CD14-positive monocyte (primary cell): ENCODE measurements around the gene VAV1. TPM values are rescaled to one million over a fixed set of nuclear protein-coding genes. Genes with fewer than 3 reads are reported as not detected.
"Not testable (repeated sequence)": the region's sequence is repeated elsewhere in the genome, so short reads cannot be mapped to it uniquely, and the experiment has no call there.

Experiments
- DNase-seq, 3 donors: peaks; one replicate each; pipeline ENCODE4 v3.0.0-alpha.2; 2011 to 2022
- H2AFZ ChIP-seq: 2 replicates; pipeline ENCODE4 v1.6.0; 2012; ENCODE audit warnings: mild to moderate bottlenecking, low read depth, low read length, inconsistent platforms; ENCODE audit not compliant: insufficient read depth, poor library complexity, severe bottlenecking
- H3K27ac ChIP-seq, 2 donors: 1 replicate in 1 of 2; 2 replicates in 1 of 2; pipeline ENCODE4 v1.5.1; 2012 to 2013; ENCODE audit warnings: low read length in 2 of 2, control low read depth in 1 of 2, inconsistent platforms in 1 of 2, low read depth in 1 of 2, mild to moderate bottlenecking in 1 of 2
- H3K27me3 ChIP-seq, 2 donors: one replicate each; pipeline versions ENCODE4 v1.6.0 to v1.6.1; 2011 to 2013; ENCODE audit warnings: low read length in 2 of 2; ENCODE audit not compliant: control insufficient read depth in 2 of 2, insufficient read depth in 2 of 2
- H3K36me3 ChIP-seq, 2 donors: replicated peaks in 1 of 2; 1 replicate in 1 of 2; 2 replicates in 1 of 2; pipeline versions ENCODE4 v1.5.1 to v1.6.1; 2012 to 2013; ENCODE audit warnings: low read length in 2 of 2, control low read depth in 1 of 2, inconsistent platforms in 1 of 2, mild to moderate bottlenecking in 1 of 2; ENCODE audit not compliant: insufficient read depth in 2 of 2, control insufficient read depth in 1 of 2
- H3K4me1 ChIP-seq, 2 donors: 1 replicate in 1 of 2; 2 replicates in 1 of 2; pipeline versions ENCODE4 v1.5.1 to v1.6.1; 2012 to 2013; ENCODE audit warnings: low read length in 2 of 2, control low read depth in 1 of 2, inconsistent platforms in 1 of 2, mild to moderate bottlenecking in 1 of 2, moderate library complexity in 1 of 2; ENCODE audit not compliant: insufficient read depth in 2 of 2, control insufficient read depth in 1 of 2
- H3K4me2 ChIP-seq: replicated peaks from 2 replicates; pipeline ENCODE3; 2012; ENCODE audit warnings: low read length, moderate library complexity, mild to moderate bottlenecking; ENCODE audit not compliant: poor library complexity, severe bottlenecking; ENCODE audit errors: extremely low read depth
- H3K4me3 ChIP-seq, 3 experiments: fragments of 200-600 bp in 1 of 3; sonication (generic) in 1 of 3; replicated peaks in 1 of 3; 1 replicate in 2 of 3; 2 replicates in 1 of 3; pipeline ENCODE4 v1.5.1; 2011 to 2013; ENCODE audit warnings: low read length in 3 of 3, mild to moderate bottlenecking in 3 of 3, control low read depth in 2 of 3, low read depth in 2 of 3, inconsistent platforms in 1 of 3, moderate library complexity in 1 of 3
- H3K79me2 ChIP-seq: 2 replicates; pipeline ENCODE4 v1.6.0; 2012; ENCODE audit warnings: mild to moderate bottlenecking, control low read depth, inconsistent platforms, low read length, moderate library complexity; ENCODE audit not compliant: insufficient read depth
- H3K9ac ChIP-seq: 2 replicates; pipeline ENCODE4 v1.6.0; 2017; ENCODE audit warnings: low read length, mild to moderate bottlenecking; ENCODE audit not compliant: insufficient read depth, poor library complexity, severe bottlenecking
- H3K9me3 ChIP-seq, 2 donors: replicated peaks in 1 of 2; 1 replicate in 1 of 2; 2 replicates in 1 of 2; pipeline versions ENCODE4 v1.5.1 to v1.6.1; 2012 to 2013; ENCODE audit warnings: low read length in 2 of 2, control low read depth in 1 of 2; ENCODE audit not compliant: control insufficient read depth in 1 of 2, insufficient read depth in 1 of 2
- H4K20me1 ChIP-seq: 2 replicates; pipeline ENCODE4 v1.6.0; 2012; ENCODE audit warnings: mild to moderate bottlenecking, low read length, control low read depth, moderate library complexity; ENCODE audit not compliant: insufficient read depth
- H3K27ac Mint-ChIP-seq, 7 donors: one replicate each; pipeline ENCODE4 v1.8.0; 2020; ENCODE audit warnings: mild to moderate bottlenecking in 7 of 7, mixed read lengths in 7 of 7, moderate library complexity in 6 of 7, inconsistent platforms in 2 of 7
- H3K27me3 Mint-ChIP-seq, 3 donors: one replicate each; pipeline ENCODE4 v1.8.0; 2021 to 2022; ENCODE audit warnings: low read depth in 3 of 3, mild to moderate bottlenecking in 3 of 3, mixed read lengths in 3 of 3, moderate library complexity in 3 of 3, inconsistent platforms in 1 of 3
- H3K36me3 Mint-ChIP-seq, 2 donors: one replicate each; pipeline ENCODE4 v1.8.0; 2020; ENCODE audit warnings: mixed read lengths in 2 of 2, inconsistent platforms in 1 of 2, mild to moderate bottlenecking in 1 of 2
- H3K4me1 Mint-ChIP-seq: one replicate; pipeline ENCODE4 v1.8.0; 2020; ENCODE audit warnings: mild to moderate bottlenecking, mixed read lengths
- H3K4me3 Mint-ChIP-seq, 2 donors: one replicate each; pipeline ENCODE4 v1.8.0; 2020; ENCODE audit warnings: mild to moderate bottlenecking in 2 of 2, mixed read lengths in 2 of 2, moderate library complexity in 1 of 2
- H3K9me3 Mint-ChIP-seq, 7 donors: one replicate each; pipeline ENCODE4 v1.8.0; 2020 to 2022; ENCODE audit warnings: mixed read lengths in 7 of 7, mild to moderate bottlenecking in 6 of 7, moderate library complexity in 6 of 7, inconsistent platforms in 2 of 7
- WGBS: methylation state at CpG from one replicate; pipeline ENCODE4 v1.1.5; 2013; ENCODE audit warnings: missing lambda C conversion rate; ENCODE audit not compliant: insufficient coverage; 5-methylcytosine and 5-hydroxymethylcytosine counted together
- intact Hi-C, 2 donors: fragments of 100-400 bp; cut with micrococcal nuclease; formaldehyde crosslinking; loops; one replicate each; pipeline versions ENCODE4 v1.15.0 to v1.15.1; 2023
- polyA plus RNA-seq, 3 donors: library from polyadenylated mRNA; depleted of rRNA in 1 of 3; unstranded in 2 of 3; stranded (reverse) in 1 of 3; fragments of 300-500 nt in 2 of 3; fragments of >200 nt in 1 of 3; fragmentation: Illumina TruSeq in 2 of 3; gene quantifications; 1 replicate in 2 of 3; 2 replicates in 1 of 3; pipeline ENCODE4 v1.2.3, GENCODE V29; 2012 to 2021
- TF ChIP-seq, protein P1 (sequence below): fragments of 200-600 bp; IDR thresholded peaks from one replicate; pipeline ENCODE4 v1.8.0; 2022; ENCODE audit warnings: antibody characterized with exemption, mild to moderate bottlenecking

Gene VAV1
- polyA plus RNA-seq, 3 donors = 21.3 to 81.2 (median 30.2) TPM

DNA sequence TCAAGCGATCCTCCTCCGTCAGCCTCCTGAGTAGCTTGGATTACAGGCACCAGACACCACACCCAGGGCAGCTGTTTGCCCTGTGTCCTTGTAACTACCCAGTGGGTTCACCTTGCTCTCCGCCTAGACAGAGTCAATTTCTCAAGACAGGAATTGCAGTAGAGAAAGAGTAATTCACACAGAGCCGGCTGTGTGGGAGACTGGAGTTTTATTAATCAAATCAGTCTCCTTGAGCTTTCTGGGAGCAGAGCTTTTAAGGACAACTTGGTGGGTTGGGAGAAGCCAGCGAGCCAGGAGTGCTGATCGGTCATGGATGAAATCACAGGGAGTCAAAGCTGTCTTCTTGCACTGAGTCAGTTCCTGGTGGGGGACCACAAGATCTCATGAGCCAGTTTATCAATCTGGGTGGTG lies 94.2 kb downstream of the VAV1 start:
- TF ChIP-seq, protein P1, sequence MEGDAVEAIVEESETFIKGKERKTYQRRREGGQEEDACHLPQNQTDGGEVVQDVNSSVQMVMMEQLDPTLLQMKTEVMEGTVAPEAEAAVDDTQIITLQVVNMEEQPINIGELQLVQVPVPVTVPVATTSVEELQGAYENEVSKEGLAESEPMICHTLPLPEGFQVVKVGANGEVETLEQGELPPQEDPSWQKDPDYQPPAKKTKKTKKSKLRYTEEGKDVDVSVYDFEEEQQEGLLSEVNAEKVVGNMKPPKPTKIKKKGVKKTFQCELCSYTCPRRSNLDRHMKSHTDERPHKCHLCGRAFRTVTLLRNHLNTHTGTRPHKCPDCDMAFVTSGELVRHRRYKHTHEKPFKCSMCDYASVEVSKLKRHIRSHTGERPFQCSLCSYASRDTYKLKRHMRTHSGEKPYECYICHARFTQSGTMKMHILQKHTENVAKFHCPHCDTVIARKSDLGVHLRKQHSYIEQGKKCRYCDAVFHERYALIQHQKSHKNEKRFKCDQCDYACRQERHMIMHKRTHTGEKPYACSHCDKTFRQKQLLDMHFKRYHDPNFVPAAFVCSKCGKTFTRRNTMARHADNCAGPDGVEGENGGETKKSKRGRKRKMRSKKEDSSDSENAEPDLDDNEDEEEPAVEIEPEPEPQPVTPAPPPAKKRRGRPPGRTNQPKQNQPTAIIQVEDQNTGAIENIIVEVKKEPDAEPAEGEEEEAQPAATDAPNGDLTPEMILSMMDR = no peak
- WGBS = 31% methylated on average over 3 of the region's 6 CpGs
- Histone ChIP-seq H3K79me2 (no peaks in the 10 kb centered on the region), H3K27me3 (no peaks in the 10 kb centered on the region), H3K4me1 (peaks cover 44 to 52% of the 10 kb centered on the region in 2 donors), H3K27ac (peak overlapping the region in 1 of 2 donors; percentile 42), H3K4me2 (no peak overlapping the region), H3K36me3 (no peaks in the 10 kb centered on the region), H2AFZ (peak overlapping the region; percentile 60), H3K9ac (no peak overlapping the region), H4K20me1 (no peaks in the 10 kb centered on the region), H3K4me3 (no peak overlapping the region), H3K9me3 (no peaks in the 10 kb centered on the region)
- H3K36me3 Mint-ChIP-seq = peaks cover 0 to 2% of the 10 kb centered on the region in 2 donors
- no peak overlapping the region for H3K4me3 Mint-ChIP-seq
- H3K27ac Mint-ChIP-seq = peak overlapping the region in 6 of 7 donors; percentile 15 to 84 (median 61)
- DNase-seq = peak in 1 of 3 donors; percentile 11
- peaks cover 50% of the 10 kb centered on the region for H3K4me1 Mint-ChIP-seq
- H3K9me3 Mint-ChIP-seq = peaks cover 0 to 1% (median 0%) of the 10 kb centered on the region in 7 donors
- intact Hi-C loops = loop anchor here (10.0 kb wide), 2 partner anchors 222 to 232 kb away; no protein-coding TSS in a partner anchor
- H3K27me3 Mint-ChIP-seq = peaks cover 0 to 17% (median 0%) of the 10 kb centered on the region in 3 donors

DNA sequence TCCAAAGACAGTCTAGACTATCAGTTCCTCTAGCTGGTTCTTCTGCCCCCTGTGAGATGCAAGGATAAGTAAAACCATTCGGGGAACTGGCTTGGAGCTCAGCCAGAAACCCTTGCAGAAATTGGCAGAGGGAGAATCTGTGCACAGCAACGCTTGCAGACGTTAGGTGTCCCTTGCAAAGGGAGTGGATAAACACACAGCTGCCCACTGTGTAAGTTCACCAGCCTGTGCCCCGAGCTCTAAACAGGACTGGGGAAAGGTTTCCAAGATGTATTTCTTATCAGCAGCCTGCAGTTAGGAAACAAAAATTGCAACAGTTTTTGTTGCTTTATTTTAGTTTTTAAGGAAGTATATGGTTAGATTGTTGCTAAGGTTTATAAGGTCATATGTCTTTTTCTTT lies 95.8 kb downstream of the VAV1 start:
- H3K79me2 ChIP-seq = no peaks in the 10 kb centered on the region
- Mint-ChIP-seq H3K4me3 (peak overlapping the region; percentile 39 to 76), H3K9me3 (peaks cover 0 to 2% (median 0%) of the 10 kb centered on the region in 7 donors), H3K4me1 (peaks cover 45% of the 10 kb centered on the region), H3K36me3 (peaks cover 0 to 2% of the 10 kb centered on the region in 2 donors), H3K27ac (peak overlapping the region; percentile 84 to 95 (median 92)), H3K27me3 (peaks cover 0 to 12% (median 0%) of the 10 kb centered on the region in 3 donors)
- no peaks in the 10 kb centered on the region for H3K9me3 ChIP-seq
- peak overlapping the region; percentile 26 for H2AFZ ChIP-seq
- DNase-seq = peak; percentile 22 to 51 (median 32)
- H3K9ac ChIP-seq = peak overlapping the region; percentile 32
- TF ChIP-seq, protein P1 = no peak
- WGBS = 0% methylated on average over 4 of the region's 4 CpGs
- intact Hi-C loops = loop anchor here (10.0 kb wide), 2 partner anchors 224 to 234 kb away; no protein-coding TSS in a partner anchor
- no peaks in the 10 kb centered on the region for H4K20me1 ChIP-seq
- peak overlapping the region; percentile 66 to 77 for H3K27ac ChIP-seq
- no peaks in the 10 kb centered on the region for H3K36me3 ChIP-seq
- H3K4me1 ChIP-seq = peaks cover 40 to 45% of the 10 kb centered on the region in 2 donors
- H3K4me3 ChIP-seq = peak overlapping the region in 2 of 3 experiments; percentile 13 to 53
- H3K27me3 ChIP-seq = no peaks in the 10 kb centered on the region
- H3K4me2 ChIP-seq = peak overlapping the region; percentile 63

DNA sequence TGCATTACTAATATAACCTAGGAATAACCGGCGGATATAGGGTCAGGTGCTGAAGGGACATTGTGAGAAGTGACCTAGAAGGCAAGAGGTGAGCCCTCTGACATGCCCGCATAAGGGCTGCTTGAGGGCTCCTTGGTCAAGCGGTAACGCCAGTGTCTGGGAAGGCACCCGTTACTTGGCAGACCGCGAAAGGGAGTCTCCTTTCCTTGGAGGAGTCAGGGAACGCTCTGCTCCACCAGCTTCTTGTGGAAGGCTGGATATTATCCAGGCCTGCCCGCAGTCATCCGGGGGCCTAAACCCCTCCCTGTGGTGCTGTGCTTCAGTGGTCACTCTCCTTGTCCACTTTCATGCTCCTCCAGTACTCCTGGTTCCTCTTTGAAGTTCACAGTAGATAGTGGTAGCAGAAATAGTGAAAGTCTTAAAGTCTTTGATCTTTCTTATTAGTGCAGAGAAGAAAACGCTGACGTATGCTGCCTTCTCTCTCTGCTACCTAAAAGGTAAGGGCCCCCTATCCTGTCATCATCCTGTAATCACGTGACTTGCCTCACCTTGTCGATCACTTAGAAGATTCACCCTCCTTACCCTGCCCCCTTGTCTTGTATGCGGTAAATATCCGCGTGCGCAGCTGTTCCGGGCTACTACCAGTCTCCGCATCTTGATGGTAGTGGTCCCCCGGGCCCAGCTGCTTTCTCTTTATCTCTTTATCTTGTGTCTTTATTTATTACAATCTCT lies 96.8 kb downstream of the VAV1 start:
- intact Hi-C loops = loop anchor here (10.0 kb wide), 2 partner anchors 225 to 235 kb away; no protein-coding TSS in a partner anchor
- H3K4me3 ChIP-seq, H3K36me3 Mint-ChIP-seq, H3K9me3 Mint-ChIP-seq, H3K27me3 ChIP-seq, H3K4me3 Mint-ChIP-seq, H3K36me3 ChIP-seq, H3K4me2 ChIP-seq, DNase-seq, H3K9me3 ChIP-seq, H2AFZ ChIP-seq, H3K27ac ChIP-seq, H3K79me2 ChIP-seq, H4K20me1 ChIP-seq, H3K9ac ChIP-seq: not testable (repeated sequence)
- H3K4me1 ChIP-seq = peaks cover 35 to 39% of the 10 kb centered on the region in 2 donors
- Mint-ChIP-seq H3K4me1 (peaks cover 44% of the 10 kb centered on the region), H3K27me3 (peaks cover 0 to 14% (median 0%) of the 10 kb centered on the region in 3 donors), H3K27ac (peak overlapping the region in 4 of 7 donors; percentile 50 to 95 (median 92))
- WGBS = 95% methylated on average over 14 of the region's 22 CpGs
